Endothelial cell of umbilical vein (primary cell): ENCODE results near the gene PDGFRB.

Source experiments
- CTCF ChIP-seq, 2 donors: IDR thresholded peaks; 1 replicate in 1 of 2; 2 replicates in 1 of 2; pipeline ENCODE4 v1.5.1; 2011; ENCODE audit warnings: low read length in 2 of 2, mild to moderate bottlenecking in 2 of 2, moderate library complexity in 2 of 2, control low read depth in 1 of 2, inconsistent platforms in 1 of 2, low read depth in 1 of 2; ENCODE audit not compliant: insufficient read depth in 1 of 2; ENCODE audit errors: extremely low read depth in 1 of 2
- EZH2 ChIP-seq: IDR thresholded peaks from 2 replicates; pipeline ENCODE4 v1.6.1; 2012; ENCODE audit warnings: borderline replicate concordance, low read depth, mild to moderate bottlenecking, moderate library complexity, low read length, inconsistent platforms; ENCODE audit not compliant: severe bottlenecking
- FOS ChIP-seq: IDR thresholded peaks from 2 replicates; pipeline ENCODE4 v1.6.1; 2011; ENCODE audit warnings: mild to moderate bottlenecking, low read length, moderate library complexity, borderline replicate concordance; ENCODE audit not compliant: insufficient read depth
- GATA2 ChIP-seq: IDR thresholded peaks from 2 replicates; pipeline ENCODE4 v1.7.0; 2011; ENCODE audit warnings: low read depth, mild to moderate bottlenecking, moderate library complexity, mixed read lengths, low read length; ENCODE audit not compliant: insufficient read length, insufficient read depth
- MYC ChIP-seq: IDR thresholded peaks from one replicate; pipeline ENCODE4 v1.6.1; 2011; ENCODE audit warnings: mild to moderate bottlenecking, low read depth, low read length
- POLR2A ChIP-seq: IDR thresholded peaks from 2 replicates; pipeline ENCODE4 v1.6.1; 2012; ENCODE audit warnings: low read depth, mild to moderate bottlenecking, control low read depth, low read length
- POLR2AphosphoS5 ChIP-seq: IDR thresholded peaks from 2 replicates; pipeline ENCODE4 v1.6.1; 2012; ENCODE audit warnings: low read depth, mild to moderate bottlenecking, control low read depth, low read length, moderate library complexity; ENCODE audit not compliant: insufficient read depth

GRCh38 chr5:150068961-150069645 lies 86.5 kb downstream of the PDGFRB start:
- TF ChIP-seq CTCF (IDR thresholded peaks at IDR 0.05; ENCODE audit: extremely low read depth in 1 of 2, insufficient read depth in 1 of 2, low read depth in 1 of 2, low read length in 2 of 2) = no peak
- no peak for TF ChIP-seq FOS
- TF ChIP-seq MYC = no peak
- no peak for TF ChIP-seq POLR2A
- TF ChIP-seq POLR2AphosphoS5 = no peak
- TF ChIP-seq GATA2 = no peak
- TF ChIP-seq EZH2 = no peak
